Activated CD4-positive, alpha-beta T cell treated with anti-CD3 and anti-CD28 coated beads, Interleukin-2, amount 50 U/mL, for 1 hour (primary cell): ENCODE results near the gene TPRA1.
"Not testable (repeated sequence)": the region's sequence is repeated elsewhere in the genome, so short reads cannot be mapped to it uniquely, and the experiment has no call there.

Source experiments
- DNase-seq: peaks from one replicate; pipeline ENCODE4 v3.0.0-alpha.2; 2020

The TPRA1 gene

GRCh38 chr3:127535106-127535785 is 55.3 kb downstream of the TPRA1 start:
- DNase-seq = no peak

GRCh38 chr3:127534564-127534963 is 56.0 kb downstream of the TPRA1 start:
- no peak for DNase-seq

GRCh38 chr3:127534161-127534451 is 56.4 kb downstream of the TPRA1 start:
- DNase-seq = no peak

GRCh38 chr3:127532561-127533203 is 57.9 kb downstream of the TPRA1 start:
- no peak for DNase-seq

GRCh38 chr3:127531821-127532220 is 58.7 kb downstream of the TPRA1 start:
- DNase-seq = no peak

GRCh38 chr3:127530863-127531262 is 59.7 kb downstream of the TPRA1 start:
- DNase-seq = not testable (repeated sequence)

- no peak for DNase-seq
Observed at GRCh38 chr3:127529346-127530188, 61.0 kb downstream of the TPRA1 start.

GRCh38 chr3:127525373-127525772 is 65.2 kb downstream of the TPRA1 start:
- no peak for DNase-seq

GRCh38 chr3:127524296-127524896 is 66.1 kb downstream of the TPRA1 start:
- DNase-seq = no peak
